ENCODE results near the gene PLXNA2. TPM values are rescaled to one million over a fixed set of nuclear protein-coding genes. Genes with fewer than 3 reads are reported as not detected.

The PLXNA2 gene
- total and polyA plus RNA-seq, 2 donors (not counting 3 experiments of a cell fraction or from before 2014, with no cell fraction given), result 42.6 to 229 TPM

DNA sequence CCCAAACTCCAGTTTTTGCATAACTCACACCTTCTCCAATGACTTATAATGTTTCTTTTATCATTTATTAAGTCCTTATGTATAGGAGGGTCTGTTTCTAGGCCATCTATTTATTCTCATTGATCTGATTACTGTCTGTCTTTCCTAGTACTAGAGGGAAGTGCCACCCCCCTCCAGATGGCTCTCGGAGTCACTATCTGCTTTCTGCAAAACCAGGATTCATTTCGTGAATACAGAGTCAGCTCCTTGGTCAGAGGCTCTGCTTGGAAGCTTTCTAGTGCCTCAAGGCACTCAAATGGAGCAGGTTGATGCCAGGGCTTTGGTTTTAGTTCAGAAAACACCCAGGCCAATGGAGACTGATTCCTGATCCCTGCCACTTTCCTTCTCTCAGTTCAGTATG is 231.0 kb downstream of the PLXNA2 start:
- FAIRE-seq (no peak), DNase-seq (ENCODE audit: low read depth, low spot score) (no peak)
- dilution Hi-C loops (cut with MboI; ENCODE audit: extremely low pct_ligation_motif_present, low sequenced_read_pairs), result no loop called here
- TF ChIP-seq, protein P1, sequence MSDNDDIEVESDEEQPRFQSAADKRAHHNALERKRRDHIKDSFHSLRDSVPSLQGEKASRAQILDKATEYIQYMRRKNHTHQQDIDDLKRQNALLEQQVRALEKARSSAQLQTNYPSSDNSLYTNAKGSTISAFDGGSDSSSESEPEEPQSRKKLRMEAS (IDR thresholded peaks at IDR 0.05; ENCODE audit: insufficient read depth, insufficient read length), result no peak
- no peak for TF ChIP-seq GATA2 (IDR thresholded peaks at IDR 0.05; ENCODE audit: insufficient read depth, insufficient read length, low read depth, low read length)
- no peak for TF ChIP-seq EZH2 (IDR thresholded peaks at IDR 0.05; ENCODE audit: borderline replicate concordance, low read depth, low read length, severe bottlenecking)
- TF ChIP-seq MYC (IDR thresholded peaks at IDR 0.05; ENCODE audit: low read depth, low read length), result no peak
- TF ChIP-seq, protein P2, sequence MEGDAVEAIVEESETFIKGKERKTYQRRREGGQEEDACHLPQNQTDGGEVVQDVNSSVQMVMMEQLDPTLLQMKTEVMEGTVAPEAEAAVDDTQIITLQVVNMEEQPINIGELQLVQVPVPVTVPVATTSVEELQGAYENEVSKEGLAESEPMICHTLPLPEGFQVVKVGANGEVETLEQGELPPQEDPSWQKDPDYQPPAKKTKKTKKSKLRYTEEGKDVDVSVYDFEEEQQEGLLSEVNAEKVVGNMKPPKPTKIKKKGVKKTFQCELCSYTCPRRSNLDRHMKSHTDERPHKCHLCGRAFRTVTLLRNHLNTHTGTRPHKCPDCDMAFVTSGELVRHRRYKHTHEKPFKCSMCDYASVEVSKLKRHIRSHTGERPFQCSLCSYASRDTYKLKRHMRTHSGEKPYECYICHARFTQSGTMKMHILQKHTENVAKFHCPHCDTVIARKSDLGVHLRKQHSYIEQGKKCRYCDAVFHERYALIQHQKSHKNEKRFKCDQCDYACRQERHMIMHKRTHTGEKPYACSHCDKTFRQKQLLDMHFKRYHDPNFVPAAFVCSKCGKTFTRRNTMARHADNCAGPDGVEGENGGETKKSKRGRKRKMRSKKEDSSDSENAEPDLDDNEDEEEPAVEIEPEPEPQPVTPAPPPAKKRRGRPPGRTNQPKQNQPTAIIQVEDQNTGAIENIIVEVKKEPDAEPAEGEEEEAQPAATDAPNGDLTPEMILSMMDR (IDR thresholded peaks at IDR 0.05; ENCODE audit: extremely low read depth in 1 of 2, insufficient read depth in 1 of 2, low read depth in 1 of 2, low read length in 2 of 2), result no peak
- TF ChIP-seq POLR2AphosphoS5 (IDR thresholded peaks at IDR 0.05; ENCODE audit: insufficient read depth, low read depth, low read length), result no peak
- TF ChIP-seq JUN (IDR thresholded peaks at IDR 0.05; ENCODE audit: borderline replicate concordance, insufficient read depth, insufficient read length, low read depth), result no peak
- TF ChIP-seq POLR2A (IDR thresholded peaks at IDR 0.05; ENCODE audit: low read depth, low read length), result no peak
- no peak for TF ChIP-seq FOS (IDR thresholded peaks at IDR 0.05; ENCODE audit: borderline replicate concordance, insufficient read depth, low read length)
- H3K9me1 ChIP-seq (replicated peaks; ENCODE audit: control insufficient read depth, extremely low read depth, insufficient read depth, low read length), result no peaks in the 10 kb centered on the region
- H3K9ac ChIP-seq (replicated peaks; ENCODE audit: extremely low read depth, insufficient read depth, low read length), result no peak overlapping the region
- POLR2A ChIA-PET, result no interaction called here
- CTCF ChIA-PET, result interaction anchor here (0.9 to 2.4 kb wide), 4 partner anchors 9 to 128 kb away, joined by 3 to 21 read pairs (median 10); no protein-coding TSS in a partner anchor
- BruUV-seq (replicated peaks), result no TSS peak
- H4K20me1 ChIP-seq (replicated peaks; ENCODE audit: control insufficient read depth, extremely low read depth, insufficient read depth, low read length), result no peaks in the 10 kb centered on the region
- no peak overlapping the region for H3K4me2 ChIP-seq (ENCODE audit: insufficient read depth, low read length)
- no peaks in the 10 kb centered on the region for H3K36me3 ChIP-seq (ENCODE audit: control insufficient read depth in 2 of 2, extremely low read depth in 1 of 2, insufficient read depth in 2 of 2, low read length in 2 of 2)
- no peaks in the 10 kb centered on the region for H3K79me2 ChIP-seq (ENCODE audit: control insufficient read depth, insufficient read depth, low read length)
- intact Hi-C loops (cut with micrococcal nuclease), result no loop called here
- no peaks in the 10 kb centered on the region for H3K27me3 ChIP-seq (ENCODE audit: control insufficient read depth in 2 of 2, insufficient read depth in 2 of 2, low read length in 2 of 2)
- no peaks in the 10 kb centered on the region for H3K9me3 ChIP-seq (replicated peaks; ENCODE audit: control insufficient read depth, insufficient read depth, low read length)
- H3K27ac ChIP-seq (ENCODE audit: insufficient read depth, low read depth, low read length), result no peak overlapping the region
- H2AFZ ChIP-seq (ENCODE audit: low read depth, low read length), result no peak overlapping the region
- H3K4me3 ChIP-seq (replicated peaks in 1 of 3; ENCODE audit: insufficient read depth in 1 of 3, low read depth in 1 of 3, low read length in 3 of 3), result no peak overlapping the region
- H3K4me1 ChIP-seq (ENCODE audit: control insufficient read depth, extremely low read depth, insufficient read depth, low read length), result no peaks in the 10 kb centered on the region
